ENCODE data around the gene CDH4.

DNA sequence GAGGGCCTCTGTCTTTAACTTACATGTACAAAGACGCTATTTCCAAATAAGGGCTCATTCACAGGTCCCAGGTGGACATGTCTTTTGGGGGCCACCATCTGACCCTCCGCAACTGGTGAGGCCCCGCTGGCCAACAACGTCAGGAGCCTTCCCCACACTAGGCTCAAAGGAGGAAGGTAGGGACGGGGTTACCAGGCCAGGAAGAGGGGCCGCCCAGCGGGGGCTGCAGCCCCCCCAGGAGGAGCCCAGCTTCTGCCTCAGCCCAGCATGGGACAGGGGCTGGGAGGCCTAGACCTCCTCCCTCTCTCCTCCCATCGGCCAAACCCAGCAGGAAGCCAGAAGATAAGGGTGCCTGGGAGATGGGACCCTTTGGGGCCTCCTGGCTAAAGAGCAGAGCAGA, 670.9 kb downstream of the CDH4 start:
- TF ChIP-seq, protein P1, sequence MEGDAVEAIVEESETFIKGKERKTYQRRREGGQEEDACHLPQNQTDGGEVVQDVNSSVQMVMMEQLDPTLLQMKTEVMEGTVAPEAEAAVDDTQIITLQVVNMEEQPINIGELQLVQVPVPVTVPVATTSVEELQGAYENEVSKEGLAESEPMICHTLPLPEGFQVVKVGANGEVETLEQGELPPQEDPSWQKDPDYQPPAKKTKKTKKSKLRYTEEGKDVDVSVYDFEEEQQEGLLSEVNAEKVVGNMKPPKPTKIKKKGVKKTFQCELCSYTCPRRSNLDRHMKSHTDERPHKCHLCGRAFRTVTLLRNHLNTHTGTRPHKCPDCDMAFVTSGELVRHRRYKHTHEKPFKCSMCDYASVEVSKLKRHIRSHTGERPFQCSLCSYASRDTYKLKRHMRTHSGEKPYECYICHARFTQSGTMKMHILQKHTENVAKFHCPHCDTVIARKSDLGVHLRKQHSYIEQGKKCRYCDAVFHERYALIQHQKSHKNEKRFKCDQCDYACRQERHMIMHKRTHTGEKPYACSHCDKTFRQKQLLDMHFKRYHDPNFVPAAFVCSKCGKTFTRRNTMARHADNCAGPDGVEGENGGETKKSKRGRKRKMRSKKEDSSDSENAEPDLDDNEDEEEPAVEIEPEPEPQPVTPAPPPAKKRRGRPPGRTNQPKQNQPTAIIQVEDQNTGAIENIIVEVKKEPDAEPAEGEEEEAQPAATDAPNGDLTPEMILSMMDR (IDR thresholded peaks at IDR 0.05), result no peak
- TF ChIP-seq EZH2 (IDR thresholded peaks at IDR 0.05) (no peak), EZH2phosphoT487 (IDR thresholded peaks at IDR 0.05) (no peak)

Measured in neural progenitor cell (in vitro differentiated cells).